Natural killer cell (primary cell): ENCODE measurements around the gene ACTL6B. TPM values are rescaled to one million over a fixed set of nuclear protein-coding genes. Genes with fewer than 3 reads are reported as not detected.

ENCODE experiments used
- ATAC-seq, 3 donors: fragments of 150-1000 bp in 2 of 3; fragments of 200-7000 bp in 1 of 3; cut with Tn5 transposase; 1 replicate in 1 of 3; 2 replicates in 2 of 3; pipeline ENCODE4 v1.10.0; 2021; ENCODE audit warnings: mild to moderate bottlenecking in 2 of 3, moderate library complexity in 2 of 3
- DNase-seq, 2 donors: peaks; one replicate each; pipeline versions ENCODE4 v3.0.0 to v3.0.0-alpha.2; 2013 to 2021; ENCODE audit warnings: mixed read lengths in 1 of 2
- H3K27ac ChIP-seq: one replicate; pipeline ENCODE4 v1.5.1; 2013; ENCODE audit warnings: mild to moderate bottlenecking, low read length
- H3K27me3 ChIP-seq: one replicate; pipeline ENCODE4 v1.6.1; 2013; ENCODE audit warnings: low read length; ENCODE audit not compliant: control insufficient read depth, insufficient read depth
- H3K36me3 ChIP-seq: one replicate; pipeline ENCODE4 v1.6.1; 2013; ENCODE audit warnings: low read length; ENCODE audit not compliant: control insufficient read depth, insufficient read depth
- H3K4me1 ChIP-seq: one replicate; pipeline ENCODE4 v1.6.1; 2013; ENCODE audit warnings: low read length; ENCODE audit not compliant: control insufficient read depth, insufficient read depth
- H3K4me3 ChIP-seq: one replicate; pipeline ENCODE4 v1.5.1; 2013; ENCODE audit warnings: low read length
- H3K9me3 ChIP-seq: one replicate; pipeline ENCODE4 v1.6.1; 2013; ENCODE audit warnings: low read length; ENCODE audit not compliant: control insufficient read depth, insufficient read depth
- H3K27ac Mint-ChIP-seq, 2 donors: one replicate each; pipeline ENCODE4 v1.8.0; 2022; ENCODE audit warnings: mild to moderate bottlenecking in 2 of 2, mixed read lengths in 2 of 2, moderate library complexity in 1 of 2
- H3K27me3 Mint-ChIP-seq, 2 donors: one replicate each; pipeline ENCODE4 v1.8.0; 2022; ENCODE audit warnings: low read depth in 2 of 2, mixed read lengths in 2 of 2
- H3K36me3 Mint-ChIP-seq: one replicate; pipeline ENCODE4 v1.8.0; 2022; ENCODE audit warnings: mixed read lengths
- H3K4me1 Mint-ChIP-seq, 2 donors: one replicate each; pipeline ENCODE4 v1.8.0; 2022; ENCODE audit warnings: mixed read lengths in 2 of 2
- H3K4me3 Mint-ChIP-seq: one replicate; pipeline ENCODE4 v1.8.0; 2022; ENCODE audit warnings: mild to moderate bottlenecking, moderate library complexity, mixed read lengths
- H3K9me3 Mint-ChIP-seq, 2 donors: one replicate each; pipeline ENCODE4 v1.8.0; 2022; ENCODE audit warnings: mixed read lengths in 2 of 2
- CTCF ChIP-seq: fragments of 200-600 bp; IDR thresholded peaks from one replicate; pipeline ENCODE4 v1.8.0; 2022; ENCODE audit warnings: antibody characterized with exemption
- WGBS: methylation state at CpG from one replicate; pipeline ENCODE4 v1.1.7; 2013; ENCODE audit warnings: missing lambda C conversion rate; ENCODE audit not compliant: insufficient coverage; 5-methylcytosine and 5-hydroxymethylcytosine counted together
- intact Hi-C: fragments of 100-400 bp; cut with micrococcal nuclease; formaldehyde crosslinking; loops from one replicate; pipeline ENCODE4 v1.14.2; 2022
- total RNA-seq, 4 donors: library from RNA; stranded (reverse); fragments of 120-200 nt in 1 of 4; gene quantifications; one replicate each; pipeline versions ENCODE4 v1.2.3 to v1.2.4, GENCODE V29; 2013 to 2022

The ACTL6B gene
- total RNA-seq, 3 donors from 2014 or later (not counting 1 experiment from before 2014, with no cell fraction given) = not detected

- no peak overlapping the region for H3K4me3 Mint-ChIP-seq
- Histone ChIP-seq H3K9me3 (no peaks in the 10 kb centered on the region), H3K4me1 (peaks cover 28% of the 10 kb centered on the region), H3K36me3 (peaks cover 73% of the 10 kb centered on the region), H3K4me3 (no peak overlapping the region), H3K27me3 (no peaks in the 10 kb centered on the region), H3K27ac (no peak overlapping the region)
- ATAC-seq (no peak), DNase-seq (no peak)
- no peak overlapping the region for H3K27ac Mint-ChIP-seq
- TF ChIP-seq CTCF = no peak
- 97% methylated on average over 16 of the region's 16 CpGs for WGBS
- H3K4me1 Mint-ChIP-seq = peaks cover 5 to 33% of the 10 kb centered on the region in 2 donors
- no peaks in the 10 kb centered on the region for H3K27me3 Mint-ChIP-seq
- intact Hi-C loops = no loop called here
- no peaks in the 10 kb centered on the region for H3K9me3 Mint-ChIP-seq
- H3K36me3 Mint-ChIP-seq = no peaks in the 10 kb centered on the region
Observed at GRCh38 chr7:100684534-100685042, 28.3 kb upstream of the ACTL6B start.

- Mint-ChIP-seq H3K4me3 (no peak overlapping the region), H3K27ac (no peak overlapping the region), H3K27me3 (no peaks in the 10 kb centered on the region), H3K9me3 (no peaks in the 10 kb centered on the region), H3K4me1 (peaks cover 2 to 34% of the 10 kb centered on the region in 2 donors), H3K36me3 (no peaks in the 10 kb centered on the region)
- Histone ChIP-seq H3K27ac (no peak overlapping the region), H3K27me3 (no peaks in the 10 kb centered on the region), H3K36me3 (peaks cover 80% of the 10 kb centered on the region), H3K4me1 (peaks cover 30% of the 10 kb centered on the region), H3K4me3 (no peak overlapping the region), H3K9me3 (no peaks in the 10 kb centered on the region)
- ATAC-seq = no peak
- intact Hi-C loops = no loop called here
- no peak for TF ChIP-seq CTCF
- no peak for DNase-seq
- WGBS = 97% methylated on average over 36 of the region's 37 CpGs
Observed at GRCh38 chr7:100683659-100684533, 27.6 kb upstream of the ACTL6B start.

GRCh38 chr7:100682991-100683658 lies 26.9 kb upstream of the ACTL6B start:
- intact Hi-C loops = no loop called here
- Mint-ChIP-seq H3K27me3 (no peaks in the 10 kb centered on the region), H3K4me3 (no peak overlapping the region), H3K36me3 (no peaks in the 10 kb centered on the region), H3K9me3 (no peaks in the 10 kb centered on the region), H3K4me1 (peaks cover 0 to 30% of the 10 kb centered on the region in 2 donors), H3K27ac (no peak overlapping the region)
- Histone ChIP-seq H3K27me3 (no peaks in the 10 kb centered on the region), H3K4me1 (peaks cover 23% of the 10 kb centered on the region), H3K9me3 (no peaks in the 10 kb centered on the region), H3K27ac (no peak overlapping the region), H3K36me3 (peaks cover 81% of the 10 kb centered on the region), H3K4me3 (no peak overlapping the region)
- 96% methylated on average over 28 of the region's 28 CpGs for WGBS
- no peak for DNase-seq
- ATAC-seq = no peak
- TF ChIP-seq CTCF = no peak
